Measurements from ENCODE around the gene HPGD. TPM values are rescaled to one million over a fixed set of nuclear protein-coding genes. Genes with fewer than 3 reads are reported as not detected.

Gene HPGD
- total RNA-seq, 2 experiments from 2014 or later, result 9.3 to 10.4 TPM

- ChIA-PET POLR2A (no interaction called here), CTCF (no interaction called here)
- H3K9me3 Mint-ChIP-seq, result no peaks in the 10 kb centered on the region
- Histone ChIP-seq H3K4me1 (ENCODE audit: insufficient read depth, low read length) (no peaks in the 10 kb centered on the region), H3K27me3 (ENCODE audit: control insufficient read depth in 1 of 2, insufficient read depth in 2 of 2, low read length in 2 of 2) (no peaks in the 10 kb centered on the region), H3K36me3 (ENCODE audit: insufficient read depth, low read length) (no peaks in the 10 kb centered on the region), H3K9me3 (ENCODE audit: control insufficient read depth in 1 of 2, insufficient read depth in 1 of 2, low read length in 2 of 2) (peaks cover 0 to 3% of the 10 kb centered on the region in 2 experiments), H3K27ac (ENCODE audit: low read depth in 1 of 2, low read length in 2 of 2) (no peak overlapping the region), H3K4me3 (ENCODE audit: low read length) (no peak overlapping the region)
- TF ChIP-seq CTCF (IDR thresholded peaks at IDR 0.05), result no peak
- no peaks in the 10 kb centered on the region for H3K27me3 Mint-ChIP-seq
- no peak overlapping the region for H3K4me3 Mint-ChIP-seq
- H3K36me3 Mint-ChIP-seq (ENCODE audit: low read depth), result no peaks in the 10 kb centered on the region
- ATAC-seq (ENCODE audit: poor library complexity), result no peak
- intact Hi-C loops (cut with DNase I, micrococcal nuclease), result no loop called here
- no peak overlapping the region for H3K27ac Mint-ChIP-seq
- no peak for DNase-seq
- H3K4me1 Mint-ChIP-seq (ENCODE audit: low read depth), result no peaks in the 10 kb centered on the region
These were observed 9.5 kb downstream of the HPGD start for GRCh38 chr4:174512745-174513144.

- no peak overlapping the region for H3K27ac ChIP-seq (ENCODE audit: low read depth in 1 of 2, low read length in 2 of 2)
- no peaks in the 10 kb centered on the region for H3K36me3 ChIP-seq (ENCODE audit: insufficient read depth, low read length)
- Mint-ChIP-seq H3K27me3 (no peaks in the 10 kb centered on the region), H3K4me1 (ENCODE audit: low read depth) (no peaks in the 10 kb centered on the region), H3K36me3 (ENCODE audit: low read depth) (no peaks in the 10 kb centered on the region), H3K27ac (no peak overlapping the region), H3K4me3 (no peak overlapping the region), H3K9me3 (no peaks in the 10 kb centered on the region)
- no peaks in the 10 kb centered on the region for H3K9me3 ChIP-seq (ENCODE audit: control insufficient read depth in 1 of 2, insufficient read depth in 1 of 2, low read length in 2 of 2)
- H3K27me3 ChIP-seq (ENCODE audit: control insufficient read depth in 1 of 2, insufficient read depth in 2 of 2, low read length in 2 of 2), result no peaks in the 10 kb centered on the region
- TF ChIP-seq CTCF (IDR thresholded peaks at IDR 0.05), result no peak
- DNase-seq, result no peak
- intact Hi-C loops (cut with DNase I, micrococcal nuclease), result no loop called here
- H3K4me3 ChIP-seq (ENCODE audit: low read length), result no peak overlapping the region
- ATAC-seq (ENCODE audit: poor library complexity), result no peak
- no peaks in the 10 kb centered on the region for H3K4me1 ChIP-seq (ENCODE audit: insufficient read depth, low read length)
- CTCF ChIA-PET, result no interaction called here
- POLR2A ChIA-PET, result interaction anchor here (1.3 kb wide), 1 partner anchor 8 kb away, joined by 3 read pairs; no protein-coding TSS in a partner anchor
These were observed 16.4 kb downstream of the HPGD start for GRCh38 chr4:174505892-174506291.

- no peak for TF ChIP-seq CTCF (IDR thresholded peaks at IDR 0.05)
- Mint-ChIP-seq H3K36me3 (ENCODE audit: low read depth) (no peaks in the 10 kb centered on the region), H3K4me3 (no peak overlapping the region), H3K4me1 (ENCODE audit: low read depth) (no peaks in the 10 kb centered on the region), H3K27me3 (no peaks in the 10 kb centered on the region), H3K27ac (no peak overlapping the region), H3K9me3 (no peaks in the 10 kb centered on the region)
- CTCF ChIA-PET, result no interaction called here
- Histone ChIP-seq H3K4me1 (ENCODE audit: insufficient read depth, low read length) (no peaks in the 10 kb centered on the region), H3K36me3 (ENCODE audit: insufficient read depth, low read length) (no peaks in the 10 kb centered on the region), H3K9me3 (ENCODE audit: control insufficient read depth in 1 of 2, insufficient read depth in 1 of 2, low read length in 2 of 2) (no peaks in the 10 kb centered on the region), H3K27ac (ENCODE audit: low read depth in 1 of 2, low read length in 2 of 2) (no peak overlapping the region), H3K27me3 (ENCODE audit: control insufficient read depth in 1 of 2, insufficient read depth in 2 of 2, low read length in 2 of 2) (no peaks in the 10 kb centered on the region), H3K4me3 (ENCODE audit: low read length) (no peak overlapping the region)
- DNase-seq (no peak), ATAC-seq (ENCODE audit: poor library complexity) (no peak)
- POLR2A ChIA-PET, result no interaction called here
- intact Hi-C loops (cut with DNase I, micrococcal nuclease), result no loop called here
These were observed 17.3 kb downstream of the HPGD start for GRCh38 chr4:174505007-174505406.
